IPS-11a (cell line): ENCODE data around the gene ATP6V0E2.

ENCODE experiments used
- H3K4me3 ChIP-seq: one replicate; pipeline ENCODE4 v1.5.1; 2013; ENCODE audit warnings: low read depth, low read length, control low read depth

ATP6V0E2 gene

GRCh38 chr7:149861728-149862045, 12.1 kb upstream of the ATP6V0E2 start:
- no peak overlapping the region for H3K4me3 ChIP-seq

- H3K4me3 ChIP-seq: no peak overlapping the region
Observed at GRCh38 chr7:149862156-149862555, 11.6 kb upstream of the ATP6V0E2 start.

GRCh38 chr7:149863500-149863899, 10.3 kb upstream of the ATP6V0E2 start:
- no peak overlapping the region for H3K4me3 ChIP-seq

GRCh38 chr7:149864023-149864422, 9.7 kb upstream of the ATP6V0E2 start:
- no peak overlapping the region for H3K4me3 ChIP-seq

- no peak overlapping the region for H3K4me3 ChIP-seq
Observed at GRCh38 chr7:149864751-149865150, 9.0 kb upstream of the ATP6V0E2 start.

GRCh38 chr7:149865437-149865836, 8.3 kb upstream of the ATP6V0E2 start:
- H3K4me3 ChIP-seq: no peak overlapping the region

GRCh38 chr7:149866139-149866778, 7.5 kb upstream of the ATP6V0E2 start:
- H3K4me3 ChIP-seq: no peak overlapping the region

- no peak overlapping the region for H3K4me3 ChIP-seq
Observed at GRCh38 chr7:149866779-149867447, 6.9 kb upstream of the ATP6V0E2 start.

GRCh38 chr7:149867762-149868622, 5.8 kb upstream of the ATP6V0E2 start:
- no peak overlapping the region for H3K4me3 ChIP-seq

GRCh38 chr7:149868623-149869290, 5.0 kb upstream of the ATP6V0E2 start:
- H3K4me3 ChIP-seq: no peak overlapping the region

- no peak overlapping the region for H3K4me3 ChIP-seq
Observed at GRCh38 chr7:149869291-149869650, 4.5 kb upstream of the ATP6V0E2 start.

- H3K4me3 ChIP-seq: no peak overlapping the region
Observed at GRCh38 chr7:149869867-149870266, 3.9 kb upstream of the ATP6V0E2 start.

GRCh38 chr7:149870274-149870673, 3.5 kb upstream of the ATP6V0E2 start:
- no peak overlapping the region for H3K4me3 ChIP-seq

GRCh38 chr7:149870701-149871483, 2.9 kb upstream of the ATP6V0E2 start:
- no peak overlapping the region for H3K4me3 ChIP-seq

- no peak overlapping the region for H3K4me3 ChIP-seq
Observed at GRCh38 chr7:149871576-149871975, 2.2 kb upstream of the ATP6V0E2 start.

- peak overlapping the region; percentile 63 for H3K4me3 ChIP-seq
Observed at GRCh38 chr7:149872419-149873073, 1.2 kb upstream of the ATP6V0E2 start.

GRCh38 chr7:149873970-149874643, 338 bp downstream of the ATP6V0E2 start:
- peak overlapping the region; percentile 63 for H3K4me3 ChIP-seq

- H3K4me3 ChIP-seq: no peak overlapping the region
Observed at GRCh38 chr7:149874644-149875028, 867 bp downstream of the ATP6V0E2 start.

GRCh38 chr7:149875396-149875795, 1.6 kb downstream of the ATP6V0E2 start:
- H3K4me3 ChIP-seq: no peak overlapping the region
